Astrocyte of the cerebellum (primary cell): ENCODE data around the gene CGB8.

Experiments
- DNase-seq: peaks from one replicate; pipeline ENCODE4 v3.0.0-alpha.2; 2011; ENCODE audit warnings: low read depth
- H3K4me3 ChIP-seq: 2 replicates; pipeline ENCODE4 v1.5.1; 2011; ENCODE audit warnings: mild to moderate bottlenecking, low read depth, low read length, moderate library complexity
- CTCF ChIP-seq: IDR thresholded peaks from 2 replicates; pipeline ENCODE4 v1.5.1; 2012; ENCODE audit warnings: low read length, low read depth, moderate library complexity, mild to moderate bottlenecking; ENCODE audit errors: missing control alignments
- in situ Hi-C: cut with HindIII; loops from 2 replicates; pipeline ENCODE4 v1.10.0; 2017; ENCODE audit warnings: low sequenced_read_pairs

CGB8 gene

GRCh38 chr19:49073514-49074378 is 24.8 kb upstream of the CGB8 start:
- in situ Hi-C loops, result no loop called here
- peak; percentile 18 for TF ChIP-seq CTCF
- no peak overlapping the region for H3K4me3 ChIP-seq
- DNase-seq, result no peak

- no peak for DNase-seq
- TF ChIP-seq CTCF, result no peak
- in situ Hi-C loops, result no loop called here
- H3K4me3 ChIP-seq, result no peak overlapping the region
Observed at GRCh38 chr19:49071860-49072547, 23.1 kb upstream of the CGB8 start.

- in situ Hi-C loops, result no loop called here
- DNase-seq, result no peak
- H3K4me3 ChIP-seq, result no peak overlapping the region
Observed at GRCh38 chr19:49070416-49070815, 21.5 kb upstream of the CGB8 start.

GRCh38 chr19:49069026-49069425 is 20.1 kb upstream of the CGB8 start:
- in situ Hi-C loops, result no loop called here
- no peak for DNase-seq
- no peak for TF ChIP-seq CTCF
- no peak overlapping the region for H3K4me3 ChIP-seq

More at GRCh38 chr19:49070416-49070815, 21.5 kb upstream of the CGB8 start:
- TF ChIP-seq CTCF, result no peak

GRCh38 chr19:49067554-49067953 is 18.6 kb upstream of the CGB8 start:
- TF ChIP-seq CTCF, result no peak
- DNase-seq, result no peak
- in situ Hi-C loops, result no loop called here
- H3K4me3 ChIP-seq, result no peak overlapping the region

- DNase-seq, result no peak
- no peak overlapping the region for H3K4me3 ChIP-seq
- no peak for TF ChIP-seq CTCF
- in situ Hi-C loops, result no loop called here
Observed at GRCh38 chr19:49065905-49066512, 17.1 kb upstream of the CGB8 start.
